Measurements from ENCODE around the gene PACRG. TPM values are rescaled to one million over a fixed set of nuclear protein-coding genes. Genes with fewer than 3 reads are reported as not detected.

The PACRG gene
- total and polyA plus RNA-seq, 2 donors from 2014 or later = 7.4 to 20.0 TPM

- Histone ChIP-seq H3K27ac (ENCODE audit: low read depth in 2 of 2, low read length in 2 of 2) (no peak overlapping the region), H3K9me3 (ENCODE audit: control insufficient read depth in 2 of 3, insufficient read depth in 1 of 3, low read length in 3 of 3) (no peaks in the 10 kb centered on the region), H3K27me3 (ENCODE audit: control insufficient read depth, insufficient read depth, low read length) (no peaks in the 10 kb centered on the region), H3K4me1 (ENCODE audit: control insufficient read depth in 2 of 3, insufficient read depth in 2 of 3, low read depth in 1 of 3, low read length in 3 of 3) (no peaks in the 10 kb centered on the region), H3K4me3 (ENCODE audit: low read length in 3 of 3) (no peak overlapping the region), H3K36me3 (ENCODE audit: control insufficient read depth in 2 of 3, insufficient read depth in 3 of 3, low read length in 3 of 3) (no peaks in the 10 kb centered on the region), H3K9ac (ENCODE audit: low read length in 3 of 3) (no peak overlapping the region)
- DNase-seq = no peak
- no peak for FAIRE-seq
- intact Hi-C loops (cut with DNase I) = no loop called here
- no peak for TF ChIP-seq CTCF (IDR thresholded peaks at IDR 0.05; ENCODE audit: borderline replicate concordance, extremely low read depth, insufficient read depth)
These were observed 512.0 kb downstream of the PACRG start for GRCh38 chr6:163239572-163240340.

GRCh38 chr6:163240556-163240955 lies 512.8 kb downstream of the PACRG start:
- H3K4me1 ChIP-seq (ENCODE audit: control insufficient read depth in 2 of 3, insufficient read depth in 2 of 3, low read depth in 1 of 3, low read length in 3 of 3) = no peaks in the 10 kb centered on the region
- no peaks in the 10 kb centered on the region for H3K36me3 ChIP-seq (ENCODE audit: control insufficient read depth in 2 of 3, insufficient read depth in 3 of 3, low read length in 3 of 3)
- no peak overlapping the region for H3K4me3 ChIP-seq (ENCODE audit: low read length in 3 of 3)
- H3K27ac ChIP-seq (ENCODE audit: low read depth in 2 of 2, low read length in 2 of 2) = no peak overlapping the region
- TF ChIP-seq CTCF (IDR thresholded peaks at IDR 0.05; ENCODE audit: borderline replicate concordance, extremely low read depth, insufficient read depth) = no peak
- no peak for FAIRE-seq
- no peaks in the 10 kb centered on the region for H3K9me3 ChIP-seq (ENCODE audit: control insufficient read depth in 2 of 3, insufficient read depth in 1 of 3, low read length in 3 of 3)
- no peaks in the 10 kb centered on the region for H3K27me3 ChIP-seq (ENCODE audit: control insufficient read depth, insufficient read depth, low read length)
- no peak for DNase-seq
- intact Hi-C loops (cut with DNase I) = no loop called here
- H3K9ac ChIP-seq (ENCODE audit: low read length in 3 of 3) = no peak overlapping the region

GRCh38 chr6:163241683-163242082 lies 513.9 kb downstream of the PACRG start:
- TF ChIP-seq CTCF (IDR thresholded peaks at IDR 0.05; ENCODE audit: borderline replicate concordance, extremely low read depth, insufficient read depth) = no peak
- H3K36me3 ChIP-seq (ENCODE audit: control insufficient read depth in 2 of 3, insufficient read depth in 3 of 3, low read length in 3 of 3) = no peaks in the 10 kb centered on the region
- FAIRE-seq = no peak
- H3K27me3 ChIP-seq (ENCODE audit: control insufficient read depth, insufficient read depth, low read length) = no peaks in the 10 kb centered on the region
- no peaks in the 10 kb centered on the region for H3K4me1 ChIP-seq (ENCODE audit: control insufficient read depth in 2 of 3, insufficient read depth in 2 of 3, low read depth in 1 of 3, low read length in 3 of 3)
- intact Hi-C loops (cut with DNase I) = no loop called here
- DNase-seq = no peak
- H3K9ac ChIP-seq (ENCODE audit: low read length in 3 of 3) = no peak overlapping the region
- H3K27ac ChIP-seq (ENCODE audit: low read depth in 2 of 2, low read length in 2 of 2) = no peak overlapping the region
- no peaks in the 10 kb centered on the region for H3K9me3 ChIP-seq (ENCODE audit: control insufficient read depth in 2 of 3, insufficient read depth in 1 of 3, low read length in 3 of 3)
- no peak overlapping the region for H3K4me3 ChIP-seq (ENCODE audit: low read length in 3 of 3)

Data from kidney (tissue), 14 donors.